HUES48 (cell line): ENCODE results near the gene LRIT3.

ENCODE experiments used
- H3K27ac ChIP-seq: one replicate; pipeline ENCODE4 v1.7.0; 2013; ENCODE audit warnings: low read depth, low read length, inconsistent platforms
- H3K27me3 ChIP-seq: 2 replicates; pipeline ENCODE4 v1.6.1; 2013; ENCODE audit warnings: mild to moderate bottlenecking, low read length; ENCODE audit not compliant: control insufficient read depth, insufficient read depth
- H3K36me3 ChIP-seq: 2 replicates; pipeline ENCODE4 v1.6.1; 2013; ENCODE audit warnings: low read length; ENCODE audit not compliant: control insufficient read depth, insufficient read depth
- H3K4me1 ChIP-seq: 2 replicates; pipeline ENCODE4 v1.6.1; 2013; ENCODE audit warnings: mild to moderate bottlenecking, low read length; ENCODE audit not compliant: control insufficient read depth, insufficient read depth
- H3K4me3 ChIP-seq: 2 replicates; pipeline ENCODE4 v1.5.1; 2013; ENCODE audit warnings: mild to moderate bottlenecking, low read depth, low read length
- H3K9ac ChIP-seq: 2 replicates; pipeline ENCODE4 v1.6.1; 2013; ENCODE audit warnings: mild to moderate bottlenecking, low read depth, low read length, moderate library complexity
- H3K9me3 ChIP-seq: 2 replicates; pipeline ENCODE4 v1.6.1; 2013; ENCODE audit warnings: low read length; ENCODE audit not compliant: control insufficient read depth, insufficient read depth

The LRIT3 gene

GRCh38 chr4:109876634-109877265, 28.8 kb downstream of the LRIT3 start:
- H3K9me3 ChIP-seq = no peaks in the 10 kb centered on the region
- no peak overlapping the region for H3K4me3 ChIP-seq
- H3K27ac ChIP-seq = no peak overlapping the region
- no peaks in the 10 kb centered on the region for H3K27me3 ChIP-seq
- no peak overlapping the region for H3K9ac ChIP-seq
- H3K36me3 ChIP-seq = no peaks in the 10 kb centered on the region
- no peaks in the 10 kb centered on the region for H3K4me1 ChIP-seq

- no peaks in the 10 kb centered on the region for H3K9me3 ChIP-seq
- no peak overlapping the region for H3K4me3 ChIP-seq
- no peaks in the 10 kb centered on the region for H3K27me3 ChIP-seq
- no peaks in the 10 kb centered on the region for H3K4me1 ChIP-seq
- H3K27ac ChIP-seq = no peak overlapping the region
- no peaks in the 10 kb centered on the region for H3K36me3 ChIP-seq
- H3K9ac ChIP-seq = no peak overlapping the region
Observed at GRCh38 chr4:109877400-109877799, 29.5 kb downstream of the LRIT3 start.

GRCh38 chr4:109878355-109878754, 30.4 kb downstream of the LRIT3 start:
- Histone ChIP-seq H3K9ac (no peak overlapping the region), H3K27me3 (no peaks in the 10 kb centered on the region), H3K4me1 (no peaks in the 10 kb centered on the region), H3K4me3 (no peak overlapping the region), H3K9me3 (no peaks in the 10 kb centered on the region), H3K36me3 (no peaks in the 10 kb centered on the region), H3K27ac (no peak overlapping the region)

GRCh38 chr4:109879081-109879480, 31.2 kb downstream of the LRIT3 start:
- Histone ChIP-seq H3K27ac (no peak overlapping the region), H3K4me3 (no peak overlapping the region), H3K36me3 (no peaks in the 10 kb centered on the region), H3K4me1 (no peaks in the 10 kb centered on the region), H3K27me3 (no peaks in the 10 kb centered on the region), H3K9ac (no peak overlapping the region), H3K9me3 (no peaks in the 10 kb centered on the region)

- Histone ChIP-seq H3K27ac (no peak overlapping the region), H3K4me1 (no peaks in the 10 kb centered on the region), H3K4me3 (no peak overlapping the region), H3K9me3 (no peaks in the 10 kb centered on the region), H3K27me3 (no peaks in the 10 kb centered on the region), H3K36me3 (no peaks in the 10 kb centered on the region), H3K9ac (no peak overlapping the region)
Observed at GRCh38 chr4:109879636-109880314, 31.9 kb downstream of the LRIT3 start.

- H3K36me3 ChIP-seq = no peaks in the 10 kb centered on the region
- no peaks in the 10 kb centered on the region for H3K4me1 ChIP-seq
- no peak overlapping the region for H3K27ac ChIP-seq
- no peak overlapping the region for H3K9ac ChIP-seq
- H3K27me3 ChIP-seq = no peaks in the 10 kb centered on the region
- no peak overlapping the region for H3K4me3 ChIP-seq
- no peaks in the 10 kb centered on the region for H3K9me3 ChIP-seq
Observed at GRCh38 chr4:109886303-109886702, 38.4 kb downstream of the LRIT3 start.

- Histone ChIP-seq H3K4me3 (no peak overlapping the region), H3K27me3 (no peaks in the 10 kb centered on the region), H3K27ac (no peak overlapping the region)
Observed at GRCh38 chr4:109887071-109887470, 39.2 kb downstream of the LRIT3 start.

GRCh38 chr4:109890076-109890475, 42.2 kb downstream of the LRIT3 start:
- H3K27ac ChIP-seq = no peak overlapping the region
- no peak overlapping the region for H3K9ac ChIP-seq
- no peaks in the 10 kb centered on the region for H3K36me3 ChIP-seq
- no peaks in the 10 kb centered on the region for H3K9me3 ChIP-seq
- H3K4me1 ChIP-seq = no peaks in the 10 kb centered on the region
- no peak overlapping the region for H3K4me3 ChIP-seq
- no peaks in the 10 kb centered on the region for H3K27me3 ChIP-seq

More at GRCh38 chr4:109887071-109887470, 39.2 kb downstream of the LRIT3 start:
- H3K4me1 ChIP-seq = no peaks in the 10 kb centered on the region
- no peaks in the 10 kb centered on the region for H3K36me3 ChIP-seq
- H3K9me3 ChIP-seq = no peaks in the 10 kb centered on the region
- H3K9ac ChIP-seq = no peak overlapping the region

- Histone ChIP-seq H3K36me3 (no peaks in the 10 kb centered on the region), H3K9me3 (peaks cover 10% of the 10 kb centered on the region; the same call in 1 of the 2 replicates), H3K4me1 (no peaks in the 10 kb centered on the region), H3K27me3 (no peaks in the 10 kb centered on the region), H3K27ac (no peak overlapping the region), H3K4me3 (no peak overlapping the region), H3K9ac (no peak overlapping the region)
Observed at GRCh38 chr4:109902559-109903251, 54.8 kb downstream of the LRIT3 start.

- no peak overlapping the region for H3K9ac ChIP-seq
- no peak overlapping the region for H3K27ac ChIP-seq
- no peaks in the 10 kb centered on the region for H3K36me3 ChIP-seq
- no peaks in the 10 kb centered on the region for H3K27me3 ChIP-seq
- H3K4me3 ChIP-seq = no peak overlapping the region
- no peaks in the 10 kb centered on the region for H3K9me3 ChIP-seq
- H3K4me1 ChIP-seq = peaks cover 18% of the 10 kb centered on the region
Observed at GRCh38 chr4:109908731-109909130, 60.8 kb downstream of the LRIT3 start.

- H3K4me1 ChIP-seq = peaks cover 27% of the 10 kb centered on the region
- H3K4me3 ChIP-seq = no peak overlapping the region
- no peaks in the 10 kb centered on the region for H3K36me3 ChIP-seq
- no peaks in the 10 kb centered on the region for H3K9me3 ChIP-seq
- H3K27ac ChIP-seq = no peak overlapping the region
- H3K9ac ChIP-seq = no peak overlapping the region
- H3K27me3 ChIP-seq = no peaks in the 10 kb centered on the region
Observed at GRCh38 chr4:109910256-109910655, 62.3 kb downstream of the LRIT3 start.
